ENCODE data around the gene CTU2. TPM values are rescaled to one million over a fixed set of nuclear protein-coding genes. Genes with fewer than 3 reads are reported as not detected.
"Not testable (repeated sequence)": the region's sequence is repeated elsewhere in the genome, so short reads cannot be mapped to it uniquely, and the experiment has no call there.

CTU2 gene
- 22.7 TPM for total RNA-seq
- long read RNA-seq, transcript CTU2-202 (15 exons, 1,751 nt): major isoform, 16 of 30 reads
- long read RNA-seq, partial matches to known transcripts: 7 of 30 reads
- long read RNA-seq, other reads (novel, unspliced or antisense): 6 of 30 reads

- intact Hi-C loops (cut with micrococcal nuclease): no loop called here
- DNase-seq (peak; percentile 97), ATAC-seq (peak; percentile 90)
These were observed at the start of gene CTU2, which contains the start of gene RNF166 for GRCh38 chr16:88706229-88706964. CTU2 (plus strand) TSS chr16:88706503; CDS start chr16:88706531, 28 bp downstream. RNF166 (minus strand) TSS chr16:88706408; CDS start chr16:88706325, 83 bp downstream.

GRCh38 chr16:88657371-88657770 lies 48.9 kb upstream of the CTU2 start:
- intact Hi-C loops (cut with micrococcal nuclease): no loop called here
- ATAC-seq: no peak
- DNase-seq: no peak

GRCh38 chr16:88658714-88659113 lies 47.6 kb upstream of the CTU2 start:
- ATAC-seq (no peak), DNase-seq (no peak)

GRCh38 chr16:88659160-88659559 lies 47.1 kb upstream of the CTU2 start:
- ATAC-seq: no peak
- intact Hi-C loops (cut with micrococcal nuclease): no loop called here
- no peak for DNase-seq

More at GRCh38 chr16:88658714-88659113, 47.6 kb upstream of the CTU2 start:
- intact Hi-C loops (cut with micrococcal nuclease): no loop called here

- intact Hi-C loops (cut with micrococcal nuclease): no loop called here
- no peak for ATAC-seq
These were observed 44.8 kb upstream of the CTU2 start for GRCh38 chr16:88661468-88661867.

GRCh38 chr16:88662222-88662842 lies 44.0 kb upstream of the CTU2 start:
- DNase-seq (no peak), ATAC-seq (no peak)
- intact Hi-C loops (cut with micrococcal nuclease): no loop called here

More at GRCh38 chr16:88661468-88661867, 44.8 kb upstream of the CTU2 start:
- no peak for DNase-seq

GRCh38 chr16:88662843-88663606 lies 43.3 kb upstream of the CTU2 start, which contains the start of gene MVD:
MVD (minus strand) TSS chr16:88663091; CDS start chr16:88663080, 11 bp downstream.
- peak; percentile 99 for DNase-seq
- intact Hi-C loops (cut with micrococcal nuclease): no loop called here
- peak; percentile 98 for ATAC-seq

- ATAC-seq (peak; percentile 6), DNase-seq (no peak)
- intact Hi-C loops (cut with micrococcal nuclease): no loop called here
These were observed 41.2 kb upstream of the CTU2 start for GRCh38 chr16:88665148-88665547.

- DNase-seq: no peak
- intact Hi-C loops (cut with micrococcal nuclease): no loop called here
These were observed 40.7 kb upstream of the CTU2 start for GRCh38 chr16:88665570-88665969.

GRCh38 chr16:88667461-88667860 lies 38.8 kb upstream of the CTU2 start:
- intact Hi-C loops (cut with micrococcal nuclease): no loop called here
- DNase-seq (no peak), ATAC-seq (no peak)

More at GRCh38 chr16:88665570-88665969, 40.7 kb upstream of the CTU2 start:
- ATAC-seq: no peak

GRCh38 chr16:88669493-88669892 lies 36.8 kb upstream of the CTU2 start:
- intact Hi-C loops (cut with micrococcal nuclease); DNase-seq; ATAC-seq: not testable (repeated sequence)

GRCh38 chr16:88669980-88670379 lies 36.3 kb upstream of the CTU2 start:
- no peak for ATAC-seq
- intact Hi-C loops (cut with micrococcal nuclease): no loop called here
- DNase-seq: no peak

- peak; percentile 19 for ATAC-seq
- intact Hi-C loops (cut with micrococcal nuclease): no loop called here
These were observed 34.5 kb upstream of the CTU2 start for GRCh38 chr16:88671806-88672205.

GRCh38 chr16:88672776-88673175 lies 33.5 kb upstream of the CTU2 start:
- peak; percentile 36 for ATAC-seq
- DNase-seq: no peak
- intact Hi-C loops (cut with micrococcal nuclease): no loop called here

More at GRCh38 chr16:88671806-88672205, 34.5 kb upstream of the CTU2 start:
- no peak for DNase-seq

GRCh38 chr16:88673716-88674379 lies 32.5 kb upstream of the CTU2 start:
- DNase-seq (peak; percentile 75), ATAC-seq (peak; percentile 89)
- intact Hi-C loops (cut with micrococcal nuclease): no loop called here

GRCh38 chr16:88676502-88677242 lies 29.6 kb upstream of the CTU2 start:
- intact Hi-C loops (cut with micrococcal nuclease): no loop called here
- no peak for DNase-seq
- no peak for ATAC-seq

- DNase-seq (no peak), ATAC-seq (no peak)
- intact Hi-C loops (cut with micrococcal nuclease): no loop called here
These were observed 28.6 kb upstream of the CTU2 start for GRCh38 chr16:88677721-88678120.
